Activated CD4-positive, alpha-beta memory T cell treated with anti-CD3 and anti-CD28 coated beads for 36 hours (primary cell): ENCODE measurements around the gene HSPA12B. TPM values are rescaled to one million over a fixed set of nuclear protein-coding genes. Genes with fewer than 3 reads are reported as not detected.

Source experiments
- CTCF ChIA-PET: fragments of 350-600 bp; sonication (Branson Sonifier 250); formaldehyde crosslinking; loops from one replicate; lab custom pipeline; 2021; ENCODE audit warnings: antibody characterized with exemption, inconsistent platforms; lab: Charles Lee
- POLR2A ChIA-PET: fragments of 350-600 bp; sonication (Branson Sonifier 250); formaldehyde crosslinking; loops from one replicate; lab custom pipeline; 2021; ENCODE audit warnings: antibody characterized with exemption; lab: Charles Lee
- DNase-seq: peaks from one replicate; pipeline ENCODE4 v3.0.0-alpha.2; 2020
- H3K27ac Mint-ChIP-seq: one replicate; pipeline ENCODE4 v1.8.0; 2021; ENCODE audit warnings: mixed read lengths
- H3K27me3 Mint-ChIP-seq: one replicate; pipeline ENCODE4 v1.8.0; 2021; ENCODE audit warnings: mixed read lengths
- H3K36me3 Mint-ChIP-seq: one replicate; pipeline ENCODE4 v1.8.0; 2021; ENCODE audit warnings: mixed read lengths
- H3K4me1 Mint-ChIP-seq: one replicate; pipeline ENCODE4 v1.8.0; 2021; ENCODE audit warnings: low read depth, mixed read lengths
- H3K4me3 Mint-ChIP-seq: one replicate; pipeline ENCODE4 v1.8.0; 2021; ENCODE audit warnings: mild to moderate bottlenecking, mixed read lengths
- H3K9me3 Mint-ChIP-seq: one replicate; pipeline ENCODE4 v1.8.0; 2021; ENCODE audit warnings: mixed read lengths
- intact Hi-C: fragments of 100-400 bp; cut with micrococcal nuclease; formaldehyde crosslinking; loops from one replicate; pipeline ENCODE4 v1.15.1; 2023
- total RNA-seq, 2 experiments: library from RNA; stranded (reverse); gene quantifications; one replicate each; pipeline ENCODE4 v1.2.3, GENCODE V29; 2021

Gene HSPA12B
- total RNA-seq, 2 experiments from 2014 or later = not detected

DNA sequence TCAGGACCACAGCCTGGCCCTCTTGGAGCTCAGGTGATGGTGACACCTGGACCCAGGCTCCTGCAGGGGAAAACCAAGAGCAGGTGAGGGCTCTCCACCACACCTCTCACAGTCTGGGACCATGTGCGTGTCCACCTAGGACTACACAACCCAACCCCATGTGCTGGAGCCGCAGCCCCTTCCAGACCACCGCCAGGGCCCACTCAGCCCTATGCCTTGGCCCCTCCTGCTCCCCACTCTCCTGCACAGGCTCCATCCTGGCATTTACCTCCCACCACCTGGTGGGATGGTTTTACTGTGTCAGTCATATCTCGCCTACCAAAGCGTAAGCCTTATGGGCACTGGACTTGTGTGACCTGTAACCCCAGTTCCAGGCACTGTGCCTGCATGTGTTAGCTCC is 37.6 kb upstream of the HSPA12B start:
- intact Hi-C loops = no loop called here
- Mint-ChIP-seq H3K27me3 (no peaks in the 10 kb centered on the region), H3K36me3 (no peaks in the 10 kb centered on the region), H3K4me3 (no peak overlapping the region), H3K27ac (no peak overlapping the region), H3K4me1 (no peaks in the 10 kb centered on the region), H3K9me3 (peaks cover 3% of the 10 kb centered on the region)
- CTCF ChIA-PET = interaction anchor here (0.6 to 3.0 kb wide), 4 partner anchors 16 to 336 kb away, joined by 3 to 16 read pairs (median 4); no protein-coding TSS in a partner anchor
- POLR2A ChIA-PET = no interaction called here
- no peak for DNase-seq

DNA sequence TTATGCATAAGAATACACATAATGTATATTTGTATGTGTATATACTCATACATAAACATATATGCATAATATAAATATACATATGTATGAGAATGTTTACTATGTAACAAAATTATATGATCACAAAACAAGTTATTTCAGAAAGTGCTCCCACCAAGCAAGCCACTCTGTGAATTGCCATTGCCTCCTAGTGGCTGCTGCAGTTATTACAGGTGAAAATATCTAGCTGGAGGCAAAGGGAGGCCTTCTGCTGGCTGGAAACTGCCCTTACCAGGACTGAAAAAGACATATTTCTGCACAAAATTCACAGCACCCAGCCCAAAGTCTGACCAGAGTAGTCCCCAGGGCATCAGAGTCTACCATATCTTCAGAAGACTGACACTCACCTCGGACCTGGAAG is 36.3 kb upstream of the HSPA12B start:
- Mint-ChIP-seq H3K27ac (no peak overlapping the region), H3K27me3 (no peaks in the 10 kb centered on the region), H3K4me3 (no peak overlapping the region), H3K9me3 (peaks cover 3% of the 10 kb centered on the region), H3K36me3 (no peaks in the 10 kb centered on the region), H3K4me1 (no peaks in the 10 kb centered on the region)
- DNase-seq = no peak
- CTCF ChIA-PET = interaction anchor here (1.1 to 3.0 kb wide), 4 partner anchors 15 to 37 kb away, joined by 3 to 16 read pairs (median 12); no protein-coding TSS in a partner anchor
- POLR2A ChIA-PET = no interaction called here
- intact Hi-C loops = no loop called here

DNA sequence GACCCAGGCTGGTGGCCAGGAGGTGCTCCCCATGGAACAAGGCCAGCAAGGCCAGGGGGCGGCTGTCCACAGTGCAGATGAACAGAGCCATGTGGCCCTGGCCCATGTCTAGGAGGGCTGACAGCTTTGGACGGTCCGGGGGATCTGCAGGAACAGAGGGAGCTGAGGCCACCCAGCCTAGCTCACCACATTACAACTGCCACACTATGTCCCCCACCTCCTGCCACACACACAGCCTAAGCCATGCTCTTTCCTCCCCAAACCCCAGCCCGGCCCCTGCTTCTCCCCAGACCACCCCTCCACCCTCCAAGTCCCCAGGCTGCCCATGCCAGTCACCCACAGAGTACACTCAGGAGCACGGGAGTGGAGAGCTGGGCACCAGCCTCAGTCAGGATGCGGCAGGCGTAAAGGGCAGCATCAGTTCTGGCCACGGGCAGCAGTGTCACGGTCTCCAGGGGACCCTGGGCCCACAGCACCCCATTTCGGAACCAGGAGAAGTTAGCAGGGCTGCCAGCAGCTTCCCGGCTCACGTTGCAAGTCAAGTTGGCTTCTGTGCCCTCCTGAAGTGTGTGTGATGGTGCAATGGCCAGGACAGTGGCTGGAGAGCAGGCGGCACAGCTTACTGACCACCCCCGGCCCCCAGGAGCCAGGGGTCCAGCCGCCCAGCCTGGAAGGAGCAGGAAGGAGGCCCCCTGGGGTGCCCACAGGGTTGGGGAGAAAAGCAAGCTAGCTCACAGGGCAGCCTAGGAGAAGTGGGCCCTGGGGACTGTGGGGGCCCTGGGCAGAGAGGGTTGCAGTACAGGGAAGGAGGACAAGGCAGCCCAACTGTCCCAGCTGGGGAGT is 35.5 kb upstream of the HSPA12B start:
- ChIA-PET POLR2A (no interaction called here), CTCF (interaction anchor here (1.1 to 2.1 kb wide), 4 partner anchors 14 to 38 kb away, joined by 3 to 16 read pairs (median 6); no protein-coding TSS in a partner anchor)
- Mint-ChIP-seq H3K4me3 (no peak overlapping the region), H3K27me3 (no peaks in the 10 kb centered on the region), H3K27ac (no peak overlapping the region), H3K4me1 (no peaks in the 10 kb centered on the region), H3K36me3 (no peaks in the 10 kb centered on the region), H3K9me3 (peaks cover 3% of the 10 kb centered on the region)
- no peak for DNase-seq
- intact Hi-C loops = no loop called here

DNA sequence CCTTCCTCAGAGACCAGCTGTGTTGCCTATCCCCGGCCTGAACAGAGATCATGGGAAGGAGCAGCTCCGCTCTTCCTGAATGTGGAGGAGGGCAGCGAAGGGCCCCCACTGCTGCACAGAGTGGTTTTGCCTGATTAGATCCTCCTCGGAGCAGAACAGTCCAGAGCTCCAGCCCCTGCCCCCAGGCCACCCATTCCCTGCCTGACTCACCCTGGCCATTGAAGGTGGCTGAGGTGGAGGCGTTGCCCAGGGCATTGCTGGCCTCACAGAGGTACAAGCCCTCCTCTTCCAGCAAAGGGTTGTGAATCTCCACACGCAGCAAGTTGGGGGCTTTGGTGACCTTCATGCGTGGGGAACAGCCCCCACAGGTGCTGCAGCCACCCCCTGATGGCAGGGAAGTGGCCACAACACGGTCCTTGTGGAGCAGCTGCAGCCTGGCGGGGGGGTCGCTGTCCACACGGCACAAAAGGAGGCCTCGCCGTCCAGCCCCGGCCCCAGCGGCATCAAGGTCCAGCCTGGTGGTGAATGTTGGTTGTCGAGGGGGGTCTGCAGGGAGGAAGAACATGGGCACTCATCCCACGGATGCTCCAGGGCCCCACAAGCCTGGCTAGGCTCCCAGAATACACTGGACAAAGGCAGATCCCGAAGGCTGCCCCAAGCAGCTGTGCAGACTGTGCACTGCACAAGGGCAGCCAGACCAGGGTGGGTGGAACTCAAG is 34.7 kb upstream of the HSPA12B start:
- Mint-ChIP-seq H3K9me3 (peaks cover 3% of the 10 kb centered on the region), H3K27ac (no peak overlapping the region), H3K4me1 (no peaks in the 10 kb centered on the region), H3K27me3 (no peaks in the 10 kb centered on the region), H3K4me3 (no peak overlapping the region), H3K36me3 (no peaks in the 10 kb centered on the region)
- no peak for DNase-seq
- ChIA-PET POLR2A (no interaction called here), CTCF (interaction anchor here (1.3 kb wide), 1 partner anchor 29 kb away, joined by 3 read pairs; no protein-coding TSS in a partner anchor)
- intact Hi-C loops = no loop called here

DNA sequence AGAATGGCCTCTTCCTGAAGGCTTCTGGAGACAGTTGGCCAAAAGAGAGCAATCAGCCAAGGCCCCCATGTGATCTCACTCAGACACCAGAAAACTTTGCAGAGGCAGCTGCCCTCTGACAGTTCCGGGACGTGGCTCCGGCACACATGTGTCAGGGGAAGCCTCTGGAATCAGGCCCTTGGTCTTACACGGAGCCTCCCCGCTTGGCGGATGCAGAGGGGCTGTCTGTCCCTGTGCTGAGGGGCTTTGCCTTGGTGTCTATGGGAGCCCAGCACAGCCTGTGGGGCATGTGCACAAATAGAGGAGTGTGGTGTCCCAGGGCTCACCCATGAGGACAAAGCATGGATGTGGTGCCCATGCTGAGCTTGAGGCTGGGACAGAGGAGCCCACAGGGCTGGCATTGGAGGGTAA is 33.9 kb upstream of the HSPA12B start:
- POLR2A ChIA-PET = no interaction called here
- Mint-ChIP-seq H3K27me3 (no peaks in the 10 kb centered on the region), H3K4me3 (no peak overlapping the region), H3K9me3 (peaks cover 3% of the 10 kb centered on the region), H3K27ac (no peak overlapping the region), H3K36me3 (no peaks in the 10 kb centered on the region), H3K4me1 (no peaks in the 10 kb centered on the region)
- DNase-seq = no peak
- intact Hi-C loops = no loop called here
- CTCF ChIA-PET = interaction anchor here (0.8 to 1.1 kb wide), 2 partner anchors 22 to 27 kb away, joined by 3 read pairs; no protein-coding TSS in a partner anchor

DNA sequence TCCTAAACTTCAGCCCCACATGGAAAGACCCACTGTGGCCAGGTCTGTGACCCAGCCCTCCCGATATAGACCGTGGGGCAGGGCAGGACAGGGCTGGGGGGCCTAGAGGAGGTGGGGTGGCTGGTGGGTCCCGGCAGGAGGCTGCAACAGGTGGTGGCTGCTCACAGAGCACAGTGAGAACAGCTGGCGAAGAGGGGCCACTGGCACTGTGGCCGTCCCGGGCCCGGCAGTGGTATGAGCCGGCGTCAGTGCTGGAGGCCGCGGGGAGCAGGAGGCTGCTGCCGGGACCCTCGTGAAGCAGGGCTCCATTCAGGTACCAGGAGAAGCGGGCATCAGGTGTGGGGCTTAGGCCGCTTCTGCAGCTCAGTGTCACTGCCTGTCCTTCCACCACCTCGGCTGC is 33.4 kb upstream of the HSPA12B start:
- Mint-ChIP-seq H3K36me3 (no peaks in the 10 kb centered on the region), H3K4me1 (no peaks in the 10 kb centered on the region), H3K4me3 (no peak overlapping the region), H3K9me3 (peaks cover 3% of the 10 kb centered on the region), H3K27me3 (no peaks in the 10 kb centered on the region), H3K27ac (no peak overlapping the region)
- intact Hi-C loops = no loop called here
- ChIA-PET CTCF (interaction anchor here (0.8 to 1.1 kb wide), 2 partner anchors 22 to 28 kb away, joined by 3 read pairs; no protein-coding TSS in a partner anchor), POLR2A (no interaction called here)
- DNase-seq = no peak

DNA sequence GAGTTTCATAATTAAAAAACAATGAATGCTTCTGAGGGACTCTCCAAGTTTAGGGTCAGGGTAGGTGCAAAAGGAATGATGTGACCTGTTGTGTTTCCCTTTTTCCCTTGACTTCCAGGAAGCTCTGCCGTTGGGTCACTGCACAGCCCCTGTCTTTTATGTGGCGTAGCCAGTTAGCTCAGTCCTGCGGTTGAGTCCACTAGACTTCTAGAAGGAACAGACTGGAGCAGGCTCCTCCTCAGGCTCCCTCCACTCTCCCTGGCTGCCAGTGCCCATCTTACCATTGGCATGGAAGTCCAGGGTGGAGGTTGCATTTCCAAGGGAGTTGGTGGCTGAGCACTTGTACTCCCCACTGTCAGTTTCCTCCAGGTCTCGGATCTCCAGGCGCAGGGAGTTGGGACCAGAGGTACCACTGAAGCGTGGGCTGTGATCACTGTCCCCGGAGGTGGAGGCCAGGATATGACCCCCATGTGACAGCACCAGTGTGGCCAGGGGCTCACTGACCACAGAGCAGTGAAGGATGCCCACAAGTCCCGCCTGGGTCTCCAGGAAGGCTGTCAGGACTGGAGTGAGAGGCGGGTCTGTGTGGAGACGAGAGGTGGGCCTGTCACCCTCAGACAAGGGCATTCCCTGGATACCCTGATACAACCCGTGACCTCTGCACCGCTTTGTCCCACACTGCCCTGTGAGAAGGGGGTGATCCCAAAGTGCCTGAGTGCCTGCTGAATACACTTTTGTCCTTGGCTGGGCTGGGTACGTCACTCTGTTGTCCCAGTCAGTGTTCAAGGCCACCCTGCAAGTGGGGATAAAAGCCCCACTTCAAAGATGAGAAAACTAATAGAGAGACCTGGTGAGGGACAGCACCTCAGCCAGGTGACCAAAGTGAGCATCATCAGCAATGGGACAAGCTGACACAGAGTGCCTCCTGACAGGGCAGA is 31.2 kb upstream of the HSPA12B start:
- Mint-ChIP-seq H3K4me1 (no peaks in the 10 kb centered on the region), H3K27me3 (no peaks in the 10 kb centered on the region), H3K4me3 (no peak overlapping the region), H3K36me3 (no peaks in the 10 kb centered on the region), H3K9me3 (peaks cover 2% of the 10 kb centered on the region), H3K27ac (no peak overlapping the region)
- intact Hi-C loops = no loop called here
- no peak for DNase-seq
- ChIA-PET POLR2A (no interaction called here), CTCF (interaction anchor here (0.9 to 1.5 kb wide), 2 partner anchors 9 to 10 kb away, joined by 4 read pairs; no protein-coding TSS in a partner anchor)

DNA sequence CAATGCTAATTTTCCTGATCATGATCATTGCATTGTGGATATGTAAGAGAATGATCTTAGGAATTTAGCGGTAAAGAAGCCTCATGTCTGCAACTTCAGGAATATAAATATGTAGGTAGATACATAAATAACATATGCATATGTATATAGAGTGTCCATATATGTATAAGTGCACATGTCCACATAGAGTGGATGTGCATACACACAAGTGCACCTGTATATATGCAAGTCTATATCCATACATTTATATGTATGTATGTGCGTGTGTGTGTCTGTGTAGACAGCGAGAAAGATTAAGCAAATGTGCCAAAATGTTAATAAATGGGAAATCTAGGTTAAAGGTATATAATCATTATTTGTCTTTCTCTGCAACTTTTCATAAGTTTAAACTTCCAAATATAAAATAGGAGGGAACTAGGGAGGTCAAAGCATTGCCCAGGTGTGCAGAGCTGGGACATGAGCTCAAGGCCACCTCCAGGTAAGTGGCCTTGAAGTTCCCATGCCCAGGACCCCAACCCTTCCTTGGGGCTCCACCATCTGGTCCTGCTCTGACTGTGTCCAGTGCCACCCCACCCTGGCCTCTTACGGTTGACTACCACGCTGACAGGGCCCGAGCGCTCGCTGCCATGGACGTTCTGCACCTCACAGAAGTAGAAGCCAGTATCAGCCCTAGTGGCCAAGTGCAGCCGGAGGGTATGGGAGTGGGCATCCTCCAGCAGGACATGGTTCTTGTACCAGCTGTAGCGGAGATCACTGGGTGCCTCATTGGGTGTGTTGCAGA is 29.7 kb upstream of the HSPA12B start:
- CTCF ChIA-PET = interaction anchor here (0.9 kb wide), 1 partner anchor 8 kb away, joined by 4 read pairs; no protein-coding TSS in a partner anchor
- H3K9me3 Mint-ChIP-seq = no peaks in the 10 kb centered on the region

DNA sequence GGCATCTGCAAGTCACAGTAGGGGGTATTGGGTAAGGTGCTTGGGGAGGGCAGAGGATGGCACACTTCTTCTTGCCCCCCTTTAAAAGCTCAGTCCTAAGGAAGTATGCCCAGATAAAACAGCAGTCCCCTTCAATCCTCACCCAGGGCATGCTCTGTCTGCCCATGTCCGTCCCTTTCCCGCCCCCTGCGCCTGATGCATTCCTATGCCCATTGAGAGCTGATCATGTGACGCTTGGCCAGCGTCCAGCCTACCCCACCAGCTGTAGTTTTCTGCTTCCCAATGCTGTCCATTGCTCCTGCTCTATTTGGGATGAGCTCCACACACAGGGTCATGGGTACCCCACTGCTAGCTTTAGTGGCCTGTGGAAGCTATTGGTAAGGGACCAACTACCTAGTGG is 28.4 kb upstream of the HSPA12B start:
- intact Hi-C loops = no loop called here
- CTCF ChIA-PET = no interaction called here
- no peaks in the 10 kb centered on the region for H3K9me3 Mint-ChIP-seq
- H3K27ac Mint-ChIP-seq = no peak overlapping the region
- H3K4me3 Mint-ChIP-seq = no peak overlapping the region
- H3K4me1 Mint-ChIP-seq = no peaks in the 10 kb centered on the region
- no peaks in the 10 kb centered on the region for H3K27me3 Mint-ChIP-seq
- no peaks in the 10 kb centered on the region for H3K36me3 Mint-ChIP-seq
- no peak for DNase-seq
- POLR2A ChIA-PET = no interaction called here

More for the DNA sequence above, 29.7 kb upstream of the HSPA12B start:
- no peak for DNase-seq
- Mint-ChIP-seq H3K27me3 (no peaks in the 10 kb centered on the region), H3K36me3 (no peaks in the 10 kb centered on the region), H3K4me3 (no peak overlapping the region), H3K27ac (no peak overlapping the region), H3K4me1 (no peaks in the 10 kb centered on the region)
- POLR2A ChIA-PET = no interaction called here
- intact Hi-C loops = no loop called here

DNA sequence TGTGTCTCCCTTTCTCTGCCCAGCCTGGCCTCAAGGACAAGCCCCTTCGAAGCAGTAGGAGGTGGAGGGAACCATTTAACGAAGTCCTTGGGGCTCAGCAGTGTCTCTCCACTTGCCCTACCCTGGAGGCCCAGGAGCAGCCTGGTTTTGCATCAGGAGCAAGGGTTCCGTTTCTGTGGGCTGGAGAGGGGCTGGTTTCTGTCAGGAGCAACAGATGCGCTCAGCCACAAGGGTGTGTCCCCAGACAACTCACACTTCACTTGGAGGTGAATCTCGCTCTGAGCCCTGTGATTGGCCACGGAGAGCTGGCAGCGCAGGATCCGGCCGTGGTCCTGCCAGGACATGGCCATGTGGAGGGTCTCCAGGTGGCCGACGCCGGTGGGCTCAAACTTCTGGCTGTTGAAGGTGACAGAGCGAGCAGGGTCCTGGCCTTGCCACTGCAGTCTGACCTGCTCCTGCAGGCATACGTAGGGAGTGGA is 27.0 kb upstream of the HSPA12B start:
- CTCF ChIA-PET = interaction anchor here (2.3 kb wide), 1 partner anchor 28 kb away, joined by 11 read pairs; no protein-coding TSS in a partner anchor
- no peak overlapping the region for H3K4me3 Mint-ChIP-seq
- H3K4me1 Mint-ChIP-seq = no peaks in the 10 kb centered on the region

More for the DNA sequence above, 27.0 kb upstream of the HSPA12B start:
- DNase-seq = no peak
- H3K27me3 Mint-ChIP-seq = no peaks in the 10 kb centered on the region
- no peaks in the 10 kb centered on the region for H3K36me3 Mint-ChIP-seq
- H3K27ac Mint-ChIP-seq = no peak overlapping the region
- POLR2A ChIA-PET = interaction anchor here (0.8 kb wide), 1 partner anchor 18 kb away, joined by 3 read pairs; no protein-coding TSS in a partner anchor
- intact Hi-C loops = no loop called here
- H3K9me3 Mint-ChIP-seq = no peaks in the 10 kb centered on the region
